Thyroid gland (tissue), 4 donors: ENCODE results near the gene MAGEA9B.
"Not testable (repeated sequence)": the region's sequence is repeated elsewhere in the genome, so short reads cannot be mapped to it uniquely, and the experiment has no call there.

Source experiments
- CTCF ChIP-seq, 6 experiments: fragments of 200-600 bp in 3 of 6; fragments of 450-650 bp in 3 of 6; sonication (generic) in 3 of 6; IDR thresholded peaks; one replicate each; pipeline ENCODE4 v1.5.1; 2016 to 2019; ENCODE audit warnings: antibody characterized with exemption in 6 of 6, mild to moderate bottlenecking in 2 of 6, inconsistent platforms in 1 of 6, moderate library complexity in 1 of 6
- POLR2A ChIP-seq, 2 donors: fragments of 450-650 bp; IDR thresholded peaks; one replicate each; pipeline ENCODE4 v1.6.1; 2017; ENCODE audit warnings: antibody characterized with exemption in 2 of 2, mild to moderate bottlenecking in 2 of 2, moderate library complexity in 1 of 2

GRCh38 chrX:149587359-149587758, at the start of gene MAGEA9B:
- TF ChIP-seq CTCF, POLR2A (IDR thresholded peaks at IDR 0.05): not testable (repeated sequence)
